IPS-20b (cell line): Measurements from ENCODE around the gene PLCD3.

Experiments
- H3K27ac ChIP-seq: one replicate; pipeline ENCODE4 v1.5.1; 2013; ENCODE audit warnings: low read length
- H3K27me3 ChIP-seq: 2 replicates; pipeline ENCODE4 v1.6.1; 2013; ENCODE audit warnings: mild to moderate bottlenecking, low read length, inconsistent platforms; ENCODE audit not compliant: insufficient read depth
- H3K36me3 ChIP-seq: 2 replicates; pipeline ENCODE4 v1.6.1; 2013; ENCODE audit warnings: low read depth, mild to moderate bottlenecking, inconsistent platforms, low read length, moderate library complexity; ENCODE audit not compliant: insufficient read depth
- H3K4me1 ChIP-seq: 2 replicates; pipeline ENCODE4 v1.6.1; 2013; ENCODE audit warnings: mild to moderate bottlenecking, control low read depth, inconsistent platforms, low read length, moderate library complexity; ENCODE audit not compliant: insufficient read depth
- H3K4me3 ChIP-seq: 2 replicates; pipeline ENCODE4 v1.5.1; 2013; ENCODE audit warnings: mild to moderate bottlenecking, low read length, inconsistent platforms
- H3K9ac ChIP-seq: 2 replicates; pipeline ENCODE4 v1.6.1; 2013; ENCODE audit warnings: low read depth, mild to moderate bottlenecking, inconsistent platforms, low read length, moderate library complexity
- H3K9me3 ChIP-seq: 2 replicates; pipeline ENCODE4 v1.6.1; 2013; ENCODE audit warnings: mild to moderate bottlenecking, low read depth, low read length, inconsistent platforms; ENCODE audit not compliant: insufficient read depth

The PLCD3 gene

DNA sequence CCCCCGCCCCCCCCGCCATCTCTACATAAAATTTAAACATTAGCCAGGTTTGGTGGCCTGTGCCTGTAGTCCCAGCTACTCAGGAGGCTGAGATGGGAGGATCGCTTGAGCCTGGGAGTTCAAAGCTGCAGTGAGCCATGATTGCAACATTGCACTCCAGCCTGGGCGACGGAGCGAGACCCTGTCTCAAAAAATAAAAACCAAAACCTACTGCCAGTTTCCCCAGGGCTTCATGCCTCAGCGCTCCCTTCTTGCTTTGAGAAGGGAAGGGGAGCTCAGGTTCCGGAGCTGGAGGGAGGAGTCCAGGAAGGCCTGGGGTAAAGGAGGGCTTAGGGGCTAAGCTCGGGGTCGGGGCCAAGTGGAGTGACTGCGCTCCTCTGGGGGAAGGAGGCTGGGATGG is 20.5 kb downstream of the PLCD3 start:
- Histone ChIP-seq H3K9ac (no peak overlapping the region), H3K27me3 (no peaks in the 10 kb centered on the region), H3K4me1 (peaks cover 4% of the 10 kb centered on the region; the same call in 1 of the 2 replicates), H3K4me3 (no peak overlapping the region), H3K9me3 (no peaks in the 10 kb centered on the region), H3K27ac (no peak overlapping the region), H3K36me3 (peaks cover 24% of the 10 kb centered on the region)

DNA sequence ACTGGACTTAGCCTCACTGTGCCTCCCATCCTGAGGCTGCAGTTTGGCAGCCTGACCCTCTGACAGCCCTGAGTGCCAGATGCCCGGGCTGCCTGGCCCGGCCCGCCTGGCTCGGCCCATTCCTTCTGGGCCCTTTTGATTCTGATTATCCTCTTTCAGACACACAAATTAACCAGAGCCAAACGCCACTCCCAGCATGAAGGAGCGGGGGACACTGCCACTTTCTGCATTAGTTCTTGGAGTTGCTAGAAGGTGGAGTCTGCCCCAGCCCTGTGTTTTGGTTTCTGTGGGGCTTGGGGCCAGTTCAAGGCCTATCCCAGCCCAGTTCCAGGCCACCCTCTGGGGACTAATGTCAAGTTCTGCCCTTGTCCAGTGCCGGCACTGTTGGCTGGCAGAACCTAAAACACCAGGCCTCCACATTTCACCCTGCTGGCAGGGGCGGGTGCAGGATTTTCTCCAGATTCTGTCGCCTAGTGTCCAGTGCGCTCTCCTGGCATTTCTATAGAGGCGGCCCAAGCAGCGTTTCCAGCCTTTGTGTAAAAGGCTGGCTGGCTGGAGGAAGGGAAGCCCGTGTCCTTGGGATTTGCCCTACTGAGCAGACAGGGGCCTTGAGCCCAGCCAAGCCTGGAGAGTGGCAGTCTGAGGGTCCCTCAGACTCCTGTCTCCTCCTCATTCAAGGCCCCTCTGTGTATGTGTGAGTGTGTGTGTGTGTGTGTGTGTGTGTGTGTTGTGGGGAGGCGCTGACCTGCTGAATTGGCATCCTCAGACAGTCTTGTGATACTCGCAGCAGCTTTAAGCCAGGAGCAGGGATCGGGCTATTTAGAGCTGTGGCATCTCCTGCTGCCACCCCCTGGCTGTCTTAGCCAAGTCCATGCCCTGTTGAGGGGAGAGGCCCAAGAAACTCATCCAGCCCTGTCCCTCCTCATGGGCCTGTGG is 21.4 kb downstream of the PLCD3 start:
- Histone ChIP-seq H3K27me3 (no peaks in the 10 kb centered on the region), H3K4me3 (no peak overlapping the region), H3K9ac (no peak overlapping the region; the same call in 1 of the 2 replicates), H3K4me1 (peaks cover 4% of the 10 kb centered on the region; the same call in 1 of the 2 replicates), H3K36me3 (peaks cover 33% of the 10 kb centered on the region), H3K9me3 (no peaks in the 10 kb centered on the region), H3K27ac (no peak overlapping the region)

DNA sequence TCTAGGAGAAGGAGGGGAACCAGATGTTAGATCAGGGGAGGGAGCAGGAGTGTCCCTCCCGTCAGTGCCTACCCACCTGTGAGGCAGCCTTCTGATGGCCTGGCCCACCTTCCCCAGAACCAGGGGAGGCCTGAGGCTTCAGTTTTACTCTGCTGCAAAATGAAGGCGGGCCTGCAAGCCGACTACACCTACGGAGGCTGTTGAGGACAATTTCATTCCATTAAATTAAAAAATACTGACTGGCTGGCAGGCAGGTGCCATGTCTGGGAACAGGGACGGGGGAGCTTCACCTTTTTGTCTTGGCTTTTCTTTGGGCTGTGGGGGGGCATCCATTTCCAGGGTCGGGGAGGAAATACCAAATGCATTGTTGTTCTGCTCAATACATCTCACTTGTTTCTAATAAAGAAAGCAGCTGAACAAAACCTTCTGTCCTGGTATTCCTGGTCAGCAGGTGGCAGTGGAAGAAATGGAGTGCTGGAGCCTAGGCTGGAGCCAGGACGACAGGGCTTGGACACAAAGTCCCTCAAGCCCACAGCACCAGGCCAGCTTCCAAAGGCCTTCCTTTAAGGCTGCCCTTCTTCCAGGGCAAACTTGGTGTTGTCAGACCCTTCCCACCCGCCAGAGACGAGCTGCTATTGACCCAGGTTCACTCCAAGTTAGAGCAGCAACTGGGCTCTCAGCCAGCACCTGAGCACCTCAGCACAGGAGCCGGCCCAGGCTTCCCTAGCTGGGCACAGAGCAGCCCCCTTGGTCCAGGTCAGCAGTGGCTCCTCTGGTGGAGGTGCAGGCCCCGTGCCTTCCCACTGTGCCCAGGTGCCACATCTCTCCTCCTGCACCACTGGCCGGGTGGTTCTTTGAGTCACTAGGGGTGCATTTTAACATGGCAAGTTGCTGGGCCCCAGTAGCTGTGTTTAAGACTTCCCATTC is 23.5 kb downstream of the PLCD3 start:
- no peaks in the 10 kb centered on the region for H3K4me1 ChIP-seq
- no peaks in the 10 kb centered on the region for H3K9me3 ChIP-seq
- H3K9ac ChIP-seq: no peak overlapping the region
- H3K27ac ChIP-seq: no peak overlapping the region
- peaks cover 53% of the 10 kb centered on the region for H3K36me3 ChIP-seq
- H3K27me3 ChIP-seq: no peaks in the 10 kb centered on the region
- no peak overlapping the region for H3K4me3 ChIP-seq

DNA sequence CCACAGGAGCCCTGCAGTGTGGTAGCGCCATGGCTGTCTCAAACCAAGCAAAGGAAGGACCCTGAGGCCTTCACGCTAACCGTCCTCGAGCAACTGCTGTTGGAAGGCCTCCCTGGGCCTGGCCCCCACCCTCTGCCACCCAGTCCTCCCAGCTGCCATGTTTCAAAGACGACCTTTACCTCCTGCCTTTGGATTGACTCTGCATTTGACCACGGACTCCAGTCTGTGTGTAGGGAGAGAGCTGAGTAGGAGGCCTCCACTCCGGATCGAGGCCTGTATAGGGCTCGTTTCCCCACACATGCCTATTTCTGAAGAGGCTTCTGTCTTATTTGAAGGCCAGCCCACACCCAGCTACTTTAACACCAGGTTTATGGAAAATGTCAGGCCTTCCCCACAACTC is 24.3 kb downstream of the PLCD3 start:
- no peak overlapping the region for H3K9ac ChIP-seq
- no peaks in the 10 kb centered on the region for H3K4me1 ChIP-seq
- H3K36me3 ChIP-seq: peaks cover 61% of the 10 kb centered on the region
- H3K9me3 ChIP-seq: no peaks in the 10 kb centered on the region
- no peak overlapping the region for H3K27ac ChIP-seq
- no peaks in the 10 kb centered on the region for H3K27me3 ChIP-seq
- H3K4me3 ChIP-seq: no peak overlapping the region

DNA sequence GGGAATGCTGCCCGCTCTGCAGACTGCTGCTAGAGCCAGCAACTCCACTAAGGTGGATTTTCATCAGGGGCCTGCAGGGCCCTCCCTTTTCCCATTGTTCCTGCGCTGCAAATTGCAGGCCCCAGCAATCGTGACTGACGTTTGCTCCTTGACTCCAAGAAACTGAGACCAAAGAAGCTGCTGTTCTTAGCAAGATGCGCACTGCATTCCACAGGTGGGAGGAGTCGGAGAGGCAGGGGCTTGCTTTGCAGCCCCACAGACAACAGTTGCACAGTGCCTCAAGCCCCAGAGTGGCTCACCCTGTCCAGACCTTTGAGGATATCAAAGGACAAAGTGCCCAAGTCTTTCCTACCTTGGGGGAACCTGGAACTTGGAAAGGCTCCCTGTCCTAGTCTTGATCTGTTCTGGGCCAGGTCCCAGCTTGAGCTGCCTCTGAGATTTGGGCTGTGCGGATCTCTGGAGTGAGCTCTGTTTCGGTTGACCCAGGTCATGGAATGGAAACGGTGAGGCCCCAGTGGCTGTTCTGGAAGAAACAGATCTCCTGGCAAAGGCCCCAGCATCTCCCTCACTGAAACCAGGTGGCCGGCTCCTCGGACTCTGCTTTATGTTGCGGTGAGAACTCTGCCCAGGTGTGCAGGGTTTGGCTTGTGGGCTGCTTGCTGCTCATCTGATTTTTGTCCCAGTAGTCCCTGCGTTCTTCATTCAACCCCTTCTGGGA is 24.9 kb downstream of the PLCD3 start:
- H3K36me3 ChIP-seq: peaks cover 67% of the 10 kb centered on the region
- no peaks in the 10 kb centered on the region for H3K9me3 ChIP-seq
- no peaks in the 10 kb centered on the region for H3K27me3 ChIP-seq
- no peak overlapping the region for H3K9ac ChIP-seq
- H3K4me3 ChIP-seq: no peak overlapping the region
- no peaks in the 10 kb centered on the region for H3K4me1 ChIP-seq
- no peak overlapping the region for H3K27ac ChIP-seq

DNA sequence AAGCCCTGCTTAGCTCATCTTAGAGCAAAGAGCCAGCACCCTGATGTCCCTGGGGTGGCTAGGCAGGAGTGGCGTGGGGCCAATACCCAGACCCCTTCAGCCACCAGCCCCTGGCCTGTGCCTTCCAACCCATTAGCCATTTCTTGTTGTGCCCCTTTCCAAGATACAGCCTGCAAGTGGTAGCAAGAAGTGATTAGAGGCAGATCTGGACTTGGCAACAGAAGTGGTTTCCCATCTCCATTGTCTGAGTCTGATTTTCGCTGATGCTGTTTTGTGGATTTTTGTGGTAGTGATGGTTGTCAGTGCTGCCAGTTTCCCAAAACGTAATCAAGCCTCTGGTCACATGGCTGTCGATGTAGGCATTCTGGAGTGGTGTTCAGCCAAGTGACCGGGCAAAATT is 25.7 kb downstream of the PLCD3 start:
- Histone ChIP-seq H3K36me3 (peaks cover 76% of the 10 kb centered on the region), H3K27me3 (no peaks in the 10 kb centered on the region), H3K4me1 (no peaks in the 10 kb centered on the region), H3K9ac (no peak overlapping the region), H3K27ac (no peak overlapping the region), H3K9me3 (no peaks in the 10 kb centered on the region), H3K4me3 (no peak overlapping the region)

DNA sequence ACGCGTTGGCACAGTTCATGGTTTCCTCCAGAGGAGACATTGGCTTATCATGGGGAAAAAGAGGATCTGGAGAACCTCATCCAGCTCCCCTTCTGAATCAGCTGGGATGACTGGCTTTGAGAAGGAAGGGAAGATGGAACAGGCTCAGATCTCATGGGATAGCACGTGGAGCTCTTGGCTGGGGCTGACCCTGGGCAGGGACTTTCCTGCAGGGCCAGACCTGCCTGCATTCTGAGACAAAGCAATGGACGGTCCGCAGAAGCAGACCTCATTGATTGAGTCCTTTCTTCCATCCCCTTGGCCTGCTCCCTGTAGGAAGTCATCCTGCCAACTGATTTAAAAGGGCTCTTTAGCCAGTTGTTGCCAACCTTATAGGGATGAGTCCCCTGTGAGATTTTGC is 26.2 kb downstream of the PLCD3 start:
- no peaks in the 10 kb centered on the region for H3K27me3 ChIP-seq
- H3K36me3 ChIP-seq: peaks cover 81% of the 10 kb centered on the region
- H3K27ac ChIP-seq: no peak overlapping the region
- H3K9ac ChIP-seq: no peak overlapping the region
- no peaks in the 10 kb centered on the region for H3K4me1 ChIP-seq
- no peaks in the 10 kb centered on the region for H3K9me3 ChIP-seq
- H3K4me3 ChIP-seq: no peak overlapping the region

DNA sequence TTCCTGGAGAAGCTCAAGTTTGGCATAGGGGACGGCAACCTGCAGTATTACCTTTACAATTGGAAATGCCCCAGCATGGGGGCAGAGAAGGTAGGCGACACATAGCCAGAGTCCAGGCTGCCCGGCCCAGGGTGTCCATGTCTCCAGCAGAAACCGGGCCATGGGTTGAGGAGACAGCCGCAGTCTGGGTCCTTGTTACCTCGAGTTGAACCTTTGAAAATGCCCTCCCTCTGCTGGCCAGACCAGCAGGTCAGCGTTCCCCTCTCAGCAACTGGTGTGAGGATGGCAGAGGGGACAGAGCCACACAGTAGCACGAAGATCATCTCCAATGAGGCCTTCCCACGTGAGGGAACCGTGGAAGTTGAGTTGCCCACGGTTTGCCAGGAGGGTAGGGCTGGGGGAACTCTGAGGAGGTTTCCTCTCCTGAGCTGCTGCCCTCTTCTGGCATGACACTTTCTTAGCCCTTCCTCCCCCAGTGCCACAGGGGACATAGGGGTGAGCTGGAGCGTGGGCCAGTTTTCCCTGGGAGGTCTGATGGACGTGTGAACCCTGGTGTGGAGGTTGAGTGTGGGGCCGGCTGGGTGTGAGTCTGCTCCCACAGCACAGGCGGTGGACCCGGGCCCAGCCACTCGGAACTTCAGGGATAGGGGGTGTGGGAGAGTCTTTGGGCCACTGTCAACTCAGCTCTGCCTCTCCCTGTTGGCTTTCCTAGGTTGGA is 27.2 kb downstream of the PLCD3 start:
- no peak overlapping the region for H3K9ac ChIP-seq
- H3K4me1 ChIP-seq: no peaks in the 10 kb centered on the region
- no peaks in the 10 kb centered on the region for H3K9me3 ChIP-seq
- no peak overlapping the region for H3K4me3 ChIP-seq
- H3K27ac ChIP-seq: no peak overlapping the region
- H3K36me3 ChIP-seq: peaks cover 84% of the 10 kb centered on the region
- H3K27me3 ChIP-seq: no peaks in the 10 kb centered on the region

DNA sequence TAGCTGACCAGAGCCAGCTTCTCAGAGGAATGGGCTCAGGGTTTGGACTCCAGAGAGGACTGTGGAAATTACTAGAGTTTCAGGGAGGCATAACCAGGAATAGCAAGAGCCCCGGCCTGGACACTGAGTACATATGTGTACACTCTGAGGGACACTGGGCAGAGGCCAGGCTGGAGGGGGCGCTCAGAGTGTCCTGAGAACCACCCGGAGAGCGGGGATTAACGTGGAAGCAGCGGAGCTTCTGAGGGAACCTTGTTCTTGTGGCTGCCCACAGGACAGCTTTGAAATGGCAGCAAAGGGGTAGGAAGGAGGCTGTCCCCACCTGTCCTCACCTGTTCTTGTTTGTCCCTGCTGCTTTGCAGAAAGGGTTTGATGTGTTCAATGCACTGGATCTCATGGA is 27.8 kb downstream of the PLCD3 start:
- no peak overlapping the region for H3K27ac ChIP-seq
- no peaks in the 10 kb centered on the region for H3K9me3 ChIP-seq
- H3K27me3 ChIP-seq: no peaks in the 10 kb centered on the region
- H3K4me1 ChIP-seq: no peaks in the 10 kb centered on the region
- peaks cover 90% of the 10 kb centered on the region for H3K36me3 ChIP-seq
- H3K9ac ChIP-seq: no peak overlapping the region
- H3K4me3 ChIP-seq: no peak overlapping the region

DNA sequence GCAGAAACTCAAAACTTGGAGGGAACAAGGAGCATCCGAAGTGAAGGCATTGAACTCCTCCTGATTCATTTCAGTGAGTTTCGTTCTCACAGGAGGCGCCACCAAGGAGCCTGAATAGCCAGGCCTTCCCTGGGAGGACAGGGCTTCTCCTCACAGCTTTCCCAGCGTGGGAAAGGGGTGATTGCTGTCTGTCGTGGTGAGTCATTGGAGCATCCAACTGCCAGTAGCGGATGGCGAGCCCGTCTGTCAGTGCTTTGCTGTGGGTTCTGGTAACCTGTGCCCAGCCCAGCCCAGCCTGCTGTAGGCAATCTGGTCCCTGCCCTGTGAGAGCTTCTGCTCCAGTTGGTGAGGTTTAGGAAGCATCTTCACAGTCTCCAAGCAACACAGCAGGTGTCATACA is 28.3 kb downstream of the PLCD3 start:
- Histone ChIP-seq H3K9ac (no peak overlapping the region), H3K27me3 (no peaks in the 10 kb centered on the region), H3K27ac (no peak overlapping the region), H3K4me3 (no peak overlapping the region), H3K36me3 (peaks cover 92% of the 10 kb centered on the region), H3K4me1 (no peaks in the 10 kb centered on the region), H3K9me3 (no peaks in the 10 kb centered on the region)

DNA sequence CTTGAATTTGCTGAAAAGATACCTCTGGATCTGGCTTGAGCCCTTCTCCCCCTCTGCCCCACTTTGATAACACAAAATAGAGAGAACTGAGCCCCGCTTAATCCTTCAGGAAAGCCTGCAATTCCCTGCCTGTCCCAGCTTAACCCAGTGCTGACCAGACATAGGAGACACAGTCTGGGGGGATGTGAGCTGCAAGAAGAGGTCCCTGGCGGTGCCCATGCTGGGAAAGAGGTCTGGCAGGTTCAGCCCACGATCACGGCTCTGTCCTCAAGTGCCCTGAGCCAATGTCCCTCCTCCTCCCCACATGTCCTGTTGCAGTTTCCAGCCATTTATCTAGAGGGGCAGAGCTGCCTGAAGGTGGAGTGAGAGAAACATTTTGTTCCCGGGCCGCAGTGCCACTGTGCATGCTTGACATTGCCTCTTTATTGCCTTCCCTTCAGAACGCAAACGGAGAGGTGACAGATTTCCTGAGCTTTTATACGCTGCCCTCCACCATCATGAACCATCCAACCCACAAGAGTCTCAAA is 29.0 kb downstream of the PLCD3 start:
- peaks cover 91% of the 10 kb centered on the region for H3K36me3 ChIP-seq
- H3K4me3 ChIP-seq: no peak overlapping the region
- no peaks in the 10 kb centered on the region for H3K4me1 ChIP-seq
- H3K27ac ChIP-seq: no peak overlapping the region
- H3K9ac ChIP-seq: no peak overlapping the region
- H3K27me3 ChIP-seq: no peaks in the 10 kb centered on the region
- H3K9me3 ChIP-seq: no peaks in the 10 kb centered on the region
